Measurements from ENCODE around the gene PLCB2. TPM values are rescaled to one million over a fixed set of nuclear protein-coding genes. Genes with fewer than 3 reads are reported as not detected.

PLCB2 gene
- total and polyA plus RNA-seq, 9 of the 15 experiments (the other 6 are each of a cell fraction or from before 2014, with no cell fraction given) = 0.37 to 12.3 (median 8.0) TPM

- no peak for TF ChIP-seq BDP1 (IDR thresholded peaks at IDR 0.05; ENCODE audit: insufficient read depth, insufficient read length)
- no peak for TF ChIP-seq TFAM (CRISPR knock-in tag; conservative IDR thresholded peaks at IDR 0.05)
- TF ChIP-seq USF2 (CRISPR knock-in tag; IDR thresholded peaks at IDR 0.05) = no peak
- TF ChIP-seq CHD2 (IDR thresholded peaks at IDR 0.05; ENCODE audit: low read depth, low read length) = peak; percentile 31; the same call in 1 of the 2 replicates
- TF ChIP-seq SLC30A9 (CRISPR knock-in tag; IDR thresholded peaks at IDR 0.05) = no peak
- TF ChIP-seq THAP12 (CRISPR knock-in tag; IDR thresholded peaks at IDR 0.05) = no peak
- no peak for TF ChIP-seq FIP1L1 (IDR thresholded peaks at IDR 0.05; ENCODE audit: low read depth, low read length, poor library complexity, severe bottlenecking)
- no peak for TF ChIP-seq ARID2 (IDR thresholded peaks at IDR 0.05)
- no peak for TF ChIP-seq HDAC6 (IDR thresholded peaks at IDR 0.05; ENCODE audit: low read depth, low read length)
- no peak for TF ChIP-seq DNMT1 (IDR thresholded peaks at IDR 0.05)
- TF ChIP-seq PYGO2 (tag; IDR thresholded peaks at IDR 0.05) = no peak
- no peak for TF ChIP-seq NUFIP1 (IDR thresholded peaks at IDR 0.05; ENCODE audit: partially characterized antibody)
- TF ChIP-seq UBTF (IDR thresholded peaks at IDR 0.05; ENCODE audit: borderline replicate concordance in 1 of 2, low read depth in 2 of 2, low read length in 2 of 2) = peak; percentile 99 to 100
- peak; percentile 84 for TF ChIP-seq POLR2G (IDR thresholded peaks at IDR 0.05; ENCODE audit: low read depth, low read length)
- TF ChIP-seq HNRNPLL (IDR thresholded peaks at IDR 0.05; ENCODE audit: low read depth, low read length, poor library complexity, severe bottlenecking) = no peak
- no peak for TF ChIP-seq TCFL5 (CRISPR knock-in tag; conservative IDR thresholded peaks at IDR 0.05)
- no peak for TF ChIP-seq RUNX1 (IDR thresholded peaks at IDR 0.05; ENCODE audit: low read depth)
- TF ChIP-seq RBFOX2 (IDR thresholded peaks at IDR 0.05; ENCODE audit: low read depth, low read length) = peak; percentile 70
- no peak for TF ChIP-seq ZEB2 (IDR thresholded peaks at IDR 0.05)
Measured at GRCh38 chr15:40323239-40323952, 15.7 kb upstream of the PLCB2 start, which contains the start of gene INAFM2 (continued).
